WTC11 (cell line): Measurements from ENCODE around the gene PITPNM3. TPM values are rescaled to one million over a fixed set of nuclear protein-coding genes. Genes with fewer than 3 reads are reported as not detected.

Experiments
- ATAC-seq: fragments of 200-7000 bp; cut with Tn5 transposase; 2 replicates; pipeline ENCODE4 v1.10.0; 2021; ENCODE audit warnings: mild to moderate bottlenecking, moderate library complexity
- CTCF ChIA-PET: fragments of 300-600 bp; sonication (Branson Sonifier 250); formaldehyde crosslinking; loops from one replicate; lab custom pipeline; 2021; ENCODE audit warnings: antibody characterized with exemption; lab: Charles Lee
- POLR2A ChIA-PET: fragments of 350-600 bp; sonication (Branson Sonifier 250); formaldehyde crosslinking; loops from one replicate; lab custom pipeline; 2021; ENCODE audit warnings: antibody characterized with exemption; lab: Charles Lee
- DNase-seq: peaks from one replicate; pipeline ENCODE4 v3.0.0; 2021; ENCODE audit warnings: low spot score
- H3K27ac Mint-ChIP-seq: 2 replicates; pipeline ENCODE4 v1.8.0; 2021; ENCODE audit warnings: mixed read lengths
- H3K27me3 Mint-ChIP-seq: 2 replicates; pipeline ENCODE4 v1.8.0; 2021; ENCODE audit warnings: low read depth, mild to moderate bottlenecking, moderate library complexity, mixed read lengths
- H3K36me3 Mint-ChIP-seq: 2 replicates; pipeline ENCODE4 v1.8.0; 2021; ENCODE audit warnings: mixed read lengths
- H3K4me1 Mint-ChIP-seq: 2 replicates; pipeline ENCODE4 v1.8.0; 2022; ENCODE audit warnings: mixed read lengths
- H3K4me3 Mint-ChIP-seq: 2 replicates; pipeline ENCODE4 v1.8.0; 2021; ENCODE audit warnings: mild to moderate bottlenecking, moderate library complexity, mixed read lengths
- H3K9me3 Mint-ChIP-seq: 2 replicates; pipeline ENCODE4 v1.8.0; 2021; ENCODE audit warnings: mixed read lengths
- E2F4 ChIP-seq: sonication (generic); formaldehyde crosslinking; IDR thresholded peaks from 2 replicates; pipeline ENCODE4 v1.8.1; 2022; ENCODE audit warnings: low read depth, mild to moderate bottlenecking, moderate library complexity, missing genetic modification reagents, borderline replicate concordance
- EMX1 ChIP-seq: fragments of 250-450 bp; sonication (Bioruptor Pico); IDR thresholded peaks from 2 replicates; pipeline ENCODE4 v1.8.0; 2021; ENCODE audit warnings: mild to moderate bottlenecking
- FOXP1 ChIP-seq: sonication (generic); formaldehyde crosslinking; IDR thresholded peaks from 2 replicates; pipeline ENCODE4 v1.8.0; 2022; ENCODE audit warnings: missing genetic modification reagents, mild to moderate bottlenecking, moderate library complexity, borderline replicate concordance
- JAZF1 ChIP-seq: fragments of 250-450 bp; sonication (Bioruptor Pico); IDR thresholded peaks from 2 replicates; pipeline ENCODE4 v1.9.0; 2021; ENCODE audit warnings: moderate library complexity, mild to moderate bottlenecking, inconsistent platforms
- KAT7 ChIP-seq: sonication (generic); formaldehyde crosslinking; IDR thresholded peaks from 2 replicates; pipeline ENCODE4 v1.8.1; 2023; ENCODE audit warnings: missing genetic modification reagents, mild to moderate bottlenecking, borderline replicate concordance
- NFYB ChIP-seq: sonication (generic); formaldehyde crosslinking; conservative IDR thresholded peaks from 2 replicates; pipeline ENCODE4 v1.8.0; 2022; ENCODE audit warnings: low read depth, missing genetic modification reagents
- NR1H2 ChIP-seq: sonication (generic); formaldehyde crosslinking; IDR thresholded peaks from 2 replicates; pipeline ENCODE4 v1.9.0; 2021; ENCODE audit warnings: mild to moderate bottlenecking, moderate library complexity, missing genetic modification reagents
- RELA ChIP-seq: sonication (generic); formaldehyde crosslinking; IDR thresholded peaks from 2 replicates; pipeline ENCODE4 v1.8.1; 2022; ENCODE audit warnings: missing genetic modification reagents, mild to moderate bottlenecking, borderline replicate concordance
- STAT6 ChIP-seq: sonication (generic); formaldehyde crosslinking; conservative IDR thresholded peaks from 2 replicates; pipeline ENCODE4 v1.8.1; 2023; ENCODE audit warnings: mild to moderate bottlenecking, low read depth, missing genetic modification reagents, moderate library complexity
- TP53 ChIP-seq: sonication (generic); formaldehyde crosslinking; IDR thresholded peaks from 2 replicates; pipeline ENCODE4 v1.8.1; 2023; ENCODE audit warnings: mild to moderate bottlenecking, missing genetic modification reagents
- ZNF396 ChIP-seq: fragments of 250-450 bp; sonication (Bioruptor Pico); IDR thresholded peaks from 2 replicates; pipeline ENCODE4 v1.8.0; 2021; ENCODE audit warnings: mild to moderate bottlenecking, moderate library complexity, borderline replicate concordance
- ZNF423 ChIP-seq: fragments of 250-450 bp; sonication (Bioruptor Pico); IDR thresholded peaks from 2 replicates; pipeline ENCODE4 v2.1.2; 2022; ENCODE audit warnings: mild to moderate bottlenecking, moderate library complexity
- ZNF512 ChIP-seq: sonication (generic); formaldehyde crosslinking; IDR thresholded peaks from 2 replicates; pipeline ENCODE4 v1.8.1; 2022; ENCODE audit warnings: missing genetic modification reagents, borderline replicate concordance
- total RNA-seq: library from RNA; stranded (reverse); gene quantifications from 3 replicates; pipeline ENCODE4 v1.2.3, GENCODE V29; 2021
- TF ChIP-seq, protein P1 (sequence below): sonication (generic); formaldehyde crosslinking; IDR thresholded peaks from 2 replicates; pipeline ENCODE4 v1.8.0; 2022; ENCODE audit warnings: missing genetic modification reagents
- TF ChIP-seq, protein P2 (sequence below): sonication (generic); formaldehyde crosslinking; IDR thresholded peaks from 2 replicates; pipeline ENCODE4 v1.8.1; 2023; ENCODE audit warnings: mild to moderate bottlenecking, missing genetic modification reagents, moderate library complexity

PITPNM3 gene
- total RNA-seq, 1 experiment from 2014 or later, result 2.8 TPM

- Mint-ChIP-seq H3K27ac (no peak overlapping the region), H3K4me3 (peak overlapping the region; percentile 35), H3K27me3 (no peaks in the 10 kb centered on the region), H3K9me3 (no peaks in the 10 kb centered on the region), H3K36me3 (no peaks in the 10 kb centered on the region), H3K4me1 (peaks cover 20% of the 10 kb centered on the region)
- TF ChIP-seq, protein P1, sequence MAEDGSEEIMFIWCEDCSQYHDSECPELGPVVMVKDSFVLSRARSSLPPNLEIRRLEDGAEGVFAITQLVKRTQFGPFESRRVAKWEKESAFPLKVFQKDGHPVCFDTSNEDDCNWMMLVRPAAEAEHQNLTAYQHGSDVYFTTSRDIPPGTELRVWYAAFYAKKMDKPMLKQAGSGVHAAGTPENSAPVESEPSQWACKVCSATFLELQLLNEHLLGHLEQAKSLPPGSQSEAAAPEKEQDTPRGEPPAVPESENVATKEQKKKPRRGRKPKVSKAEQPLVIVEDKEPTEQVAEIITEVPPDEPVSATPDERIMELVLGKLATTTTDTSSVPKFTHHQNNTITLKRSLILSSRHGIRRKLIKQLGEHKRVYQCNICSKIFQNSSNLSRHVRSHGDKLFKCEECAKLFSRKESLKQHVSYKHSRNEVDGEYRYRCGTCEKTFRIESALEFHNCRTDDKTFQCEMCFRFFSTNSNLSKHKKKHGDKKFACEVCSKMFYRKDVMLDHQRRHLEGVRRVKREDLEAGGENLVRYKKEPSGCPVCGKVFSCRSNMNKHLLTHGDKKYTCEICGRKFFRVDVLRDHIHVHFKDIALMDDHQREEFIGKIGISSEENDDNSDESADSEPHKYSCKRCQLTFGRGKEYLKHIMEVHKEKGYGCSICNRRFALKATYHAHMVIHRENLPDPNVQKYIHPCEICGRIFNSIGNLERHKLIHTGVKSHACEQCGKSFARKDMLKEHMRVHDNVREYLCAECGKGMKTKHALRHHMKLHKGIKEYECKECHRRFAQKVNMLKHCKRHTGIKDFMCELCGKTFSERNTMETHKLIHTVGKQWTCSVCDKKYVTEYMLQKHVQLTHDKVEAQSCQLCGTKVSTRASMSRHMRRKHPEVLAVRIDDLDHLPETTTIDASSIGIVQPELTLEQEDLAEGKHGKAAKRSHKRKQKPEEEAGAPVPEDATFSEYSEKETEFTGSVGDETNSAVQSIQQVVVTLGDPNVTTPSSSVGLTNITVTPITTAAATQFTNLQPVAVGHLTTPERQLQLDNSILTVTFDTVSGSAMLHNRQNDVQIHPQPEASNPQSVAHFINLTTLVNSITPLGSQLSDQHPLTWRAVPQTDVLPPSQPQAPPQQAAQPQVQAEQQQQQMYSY, result peak; percentile 93
- no peak for TF ChIP-seq EMX1 (CRISPR knock-in tag)
- TF ChIP-seq ZNF396 (CRISPR knock-in tag), result no peak
- TF ChIP-seq, protein P2, sequence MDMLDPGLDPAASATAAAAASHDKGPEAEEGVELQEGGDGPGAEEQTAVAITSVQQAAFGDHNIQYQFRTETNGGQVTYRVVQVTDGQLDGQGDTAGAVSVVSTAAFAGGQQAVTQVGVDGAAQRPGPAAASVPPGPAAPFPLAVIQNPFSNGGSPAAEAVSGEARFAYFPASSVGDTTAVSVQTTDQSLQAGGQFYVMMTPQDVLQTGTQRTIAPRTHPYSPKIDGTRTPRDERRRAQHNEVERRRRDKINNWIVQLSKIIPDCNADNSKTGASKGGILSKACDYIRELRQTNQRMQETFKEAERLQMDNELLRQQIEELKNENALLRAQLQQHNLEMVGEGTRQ (CRISPR knock-in tag), result 0 out of 2 replicates have a peak, but pooled peaks have one; percentile 19
- TF ChIP-seq NR1H2 (CRISPR knock-in tag), result no peak
- TF ChIP-seq E2F4 (CRISPR knock-in tag), result no peak
- TF ChIP-seq RELA (CRISPR knock-in tag), result no peak
- no peak for TF ChIP-seq KAT7 (CRISPR knock-in tag)
- TF ChIP-seq JAZF1 (CRISPR knock-in tag), result no peak
- TF ChIP-seq STAT6, result no peak
- no peak for TF ChIP-seq ZNF512 (CRISPR knock-in tag)
- 0 out of 2 replicates have a peak, but pooled peaks have one; percentile 24 for TF ChIP-seq FOXP1 (CRISPR knock-in tag)
- peak; percentile 61 for TF ChIP-seq ZNF423 (CRISPR knock-in tag)
- TF ChIP-seq TP53 (CRISPR knock-in tag), result 0 out of 2 replicates have a peak, but pooled peaks have one; percentile 29
- no peak for TF ChIP-seq NFYB (CRISPR knock-in tag)
- ATAC-seq (peak; percentile 62), DNase-seq (peak; percentile 74)
- ChIA-PET POLR2A (no interaction called here), CTCF (interaction anchor here (0.7 to 1.7 kb wide), 10 partner anchors 16 to 833 kb away, joined by 3 to 13 read pairs (median 3); no protein-coding TSS in a partner anchor)
Observed at GRCh38 chr17:6420173-6420641, 136.1 kb downstream of the PITPNM3 start.
